PC-3 (cell line): ENCODE measurements around the gene NNMT. TPM values are rescaled to one million over a fixed set of nuclear protein-coding genes. Genes with fewer than 3 reads are reported as not detected.

Experiments used
- ATAC-seq: fragments of 200-7000 bp; cut with Tn5 transposase; 2 replicates; pipeline ENCODE4 v1.9.1; 2020; ENCODE audit warnings: mild to moderate bottlenecking, moderate library complexity
- BruUV-seq: library from RNA; stranded (reverse); fragments of 400-500 nt; replicated peaks from 2 replicates; lab custom pipeline; 2021; lab: Mats Ljungman, UMichigan
- CTCF ChIA-PET: fragments of 300-600 bp; sonication (Branson Sonifier 250); formaldehyde crosslinking; loops from one replicate; lab custom pipeline; 2022; ENCODE audit warnings: antibody characterized with exemption; lab: Charles Lee
- POLR2A ChIA-PET: fragments of 300-600 bp; sonication (Branson Sonifier 250); formaldehyde crosslinking; loops from one replicate; lab custom pipeline; 2022; ENCODE audit warnings: antibody characterized with exemption; ENCODE audit not compliant: unreplicated experiment; lab: Charles Lee
- DNase-seq: peaks from one replicate; pipeline ENCODE4 v3.0.0-alpha.2; 2015
- H2AFZ ChIP-seq: fragments of 300-600 bp; sonication (generic); 2 replicates; pipeline ENCODE4 v1.6.0; 2016; ENCODE audit warnings: antibody characterized with exemption, low read length
- H3F3A ChIP-seq: fragments of 300-600 bp; sonication (generic); one replicate; pipeline ENCODE4 v1.6.0; 2017; ENCODE audit warnings: antibody characterized with exemption, low read length, control low read depth, mild to moderate bottlenecking; ENCODE audit not compliant: unreplicated experiment
- H3K27ac ChIP-seq: fragments of 300-600 bp; sonication (generic); 2 replicates; pipeline ENCODE4 v1.5.1; 2016; ENCODE audit warnings: mild to moderate bottlenecking, low read length
- H3K27me3 ChIP-seq: fragments of 300-600 bp; sonication (generic); 2 replicates; pipeline ENCODE4 v1.6.1; 2016; ENCODE audit warnings: low read length, mixed read lengths
- H3K36me3 ChIP-seq: fragments of 300-600 bp; sonication (generic); 2 replicates; pipeline ENCODE4 v1.6.1; 2016; ENCODE audit warnings: low read depth, mixed run types, low read length, mixed read lengths
- H3K4me1 ChIP-seq: fragments of 300-600 bp; sonication (generic); 2 replicates; pipeline ENCODE4 v1.5.1; 2016; ENCODE audit warnings: low read length; ENCODE audit not compliant: insufficient read depth
- H3K4me2 ChIP-seq: fragments of 300-600 bp; sonication (generic); 2 replicates; pipeline ENCODE4 v1.6.0; 2016; ENCODE audit warnings: low read length
- H3K4me3 ChIP-seq: fragments of 300-600 bp; sonication (generic); 2 replicates; pipeline ENCODE4 v1.5.1; 2016; ENCODE audit warnings: mild to moderate bottlenecking, low read length, mixed read lengths
- H3K79me2 ChIP-seq: fragments of 300-600 bp; sonication (generic); 2 replicates; pipeline ENCODE4 v1.6.1; 2017; ENCODE audit warnings: low read length, mixed read lengths
- H3K9ac ChIP-seq: fragments of 300-600 bp; sonication (generic); 2 replicates; pipeline ENCODE4 v1.6.0; 2016; ENCODE audit warnings: mild to moderate bottlenecking, low read length
- H3K9me2 ChIP-seq: fragments of 300-600 bp; sonication (generic); replicated peaks from 2 replicates; pipeline ENCODE4 v1.6.1; 2016; ENCODE audit warnings: mixed run types, low read length, mixed read lengths
- H3K9me3 ChIP-seq: fragments of 300-600 bp; sonication (generic); 2 replicates; pipeline ENCODE4 v1.6.1; 2016; ENCODE audit warnings: low read length, mixed read lengths
- H4K20me1 ChIP-seq: fragments of 300-600 bp; sonication (generic); 2 replicates; pipeline ENCODE4 v1.6.1; 2016; ENCODE audit warnings: low read length, mixed read lengths
- EZH2 ChIP-seq: fragments of 300-600 bp; sonication (generic); IDR thresholded peaks from one replicate; pipeline ENCODE4 v1.6.1; 2017; ENCODE audit warnings: antibody characterized with exemption, mild to moderate bottlenecking, low read length; ENCODE audit not compliant: unreplicated experiment
- EZH2phosphoT487 ChIP-seq: fragments of 300-600 bp; sonication (generic); IDR thresholded peaks from 2 replicates; pipeline ENCODE4 v1.6.1; 2018; ENCODE audit warnings: mild to moderate bottlenecking, antibody characterized with exemption, low read length, borderline replicate concordance
- intact Hi-C: fragments of 100-400 bp; cut with micrococcal nuclease; formaldehyde crosslinking; loops from 2 replicates; pipeline ENCODE4 v1.9.0; 2023
- total RNA-seq: library from RNA; depleted of rRNA; stranded (reverse); fragments of >200 nt; gene quantifications from 2 replicates; pipeline ENCODE4 v1.2.3, GENCODE V29; 2014
- TF ChIP-seq, protein P1 (sequence below): fragments of 300-600 bp; sonication (generic); conservative IDR thresholded peaks from 2 replicates; pipeline ENCODE4 v1.5.1; 2017; ENCODE audit warnings: antibody characterized with exemption, low read depth, mild to moderate bottlenecking, low read length

NNMT gene
- total RNA-seq, 1 experiment from 2014 or later, result 23.3 TPM

DNA sequence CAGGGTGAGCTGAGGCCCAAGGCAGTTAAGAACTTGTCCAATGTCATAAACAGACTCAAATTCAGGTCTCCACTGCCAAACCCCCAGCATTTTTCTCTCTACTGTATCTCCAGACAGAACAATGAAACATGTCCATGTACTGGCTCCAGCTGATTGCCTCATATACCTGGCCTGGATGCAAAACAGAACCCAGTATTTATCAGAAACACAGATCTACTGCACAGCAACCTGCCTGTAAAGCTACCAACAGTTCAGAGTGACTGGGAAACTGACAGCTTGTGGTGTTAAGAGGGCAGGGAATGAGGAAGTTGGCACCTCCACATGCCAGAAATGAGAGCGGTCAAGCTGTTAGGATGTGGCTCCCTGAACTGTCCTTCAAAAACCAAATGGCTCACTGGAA lies 62.5 kb downstream of the NNMT start:
- H4K20me1 ChIP-seq, result no peaks in the 10 kb centered on the region
- H3F3A ChIP-seq, result no peaks in the 10 kb centered on the region
- intact Hi-C loops, result no loop called here
- TF ChIP-seq, protein P1, sequence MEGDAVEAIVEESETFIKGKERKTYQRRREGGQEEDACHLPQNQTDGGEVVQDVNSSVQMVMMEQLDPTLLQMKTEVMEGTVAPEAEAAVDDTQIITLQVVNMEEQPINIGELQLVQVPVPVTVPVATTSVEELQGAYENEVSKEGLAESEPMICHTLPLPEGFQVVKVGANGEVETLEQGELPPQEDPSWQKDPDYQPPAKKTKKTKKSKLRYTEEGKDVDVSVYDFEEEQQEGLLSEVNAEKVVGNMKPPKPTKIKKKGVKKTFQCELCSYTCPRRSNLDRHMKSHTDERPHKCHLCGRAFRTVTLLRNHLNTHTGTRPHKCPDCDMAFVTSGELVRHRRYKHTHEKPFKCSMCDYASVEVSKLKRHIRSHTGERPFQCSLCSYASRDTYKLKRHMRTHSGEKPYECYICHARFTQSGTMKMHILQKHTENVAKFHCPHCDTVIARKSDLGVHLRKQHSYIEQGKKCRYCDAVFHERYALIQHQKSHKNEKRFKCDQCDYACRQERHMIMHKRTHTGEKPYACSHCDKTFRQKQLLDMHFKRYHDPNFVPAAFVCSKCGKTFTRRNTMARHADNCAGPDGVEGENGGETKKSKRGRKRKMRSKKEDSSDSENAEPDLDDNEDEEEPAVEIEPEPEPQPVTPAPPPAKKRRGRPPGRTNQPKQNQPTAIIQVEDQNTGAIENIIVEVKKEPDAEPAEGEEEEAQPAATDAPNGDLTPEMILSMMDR, result no peak
- TF ChIP-seq EZH2phosphoT487 (no peak), EZH2 (no peak)
- H3K9me2 ChIP-seq, result no peaks in the 10 kb centered on the region
- H3K36me3 ChIP-seq, result no peaks in the 10 kb centered on the region
- DNase-seq (no peak), ATAC-seq (no peak)
- H3K9me3 ChIP-seq, result no peaks in the 10 kb centered on the region
- no peak overlapping the region for H3K9ac ChIP-seq
- no peaks in the 10 kb centered on the region for H3K27me3 ChIP-seq
- H2AFZ ChIP-seq, result no peak overlapping the region
- CTCF ChIA-PET, result no interaction called here
- no peak overlapping the region for H3K4me2 ChIP-seq
- no peaks in the 10 kb centered on the region for H3K79me2 ChIP-seq
- no TSS peak for BruUV-seq
- H3K4me1 ChIP-seq, result peaks cover 10% of the 10 kb centered on the region
- no peak overlapping the region for H3K4me3 ChIP-seq
- no peak overlapping the region for H3K27ac ChIP-seq
- POLR2A ChIA-PET, result no interaction called here

DNA sequence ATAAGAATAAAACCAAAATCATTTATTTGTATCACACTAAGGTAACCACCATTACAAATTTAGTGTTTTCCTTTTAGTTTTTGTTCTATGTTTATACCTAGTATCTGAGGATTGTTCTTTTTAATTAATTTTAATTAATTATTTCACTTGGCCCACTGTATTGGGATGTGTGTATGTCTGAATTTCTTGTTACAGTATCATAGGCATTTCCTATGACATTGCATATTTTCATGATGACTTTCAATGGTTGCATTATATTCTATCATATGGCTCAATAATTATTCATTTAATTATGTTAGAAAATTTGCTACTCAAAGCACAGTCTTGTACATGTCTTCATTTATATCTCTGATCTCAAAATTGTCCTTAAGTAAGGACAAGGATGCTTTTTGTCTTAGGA lies 63.1 kb downstream of the NNMT start:
- intact Hi-C loops, result no loop called here
- H2AFZ ChIP-seq, result no peak overlapping the region
- ATAC-seq (no peak), DNase-seq (no peak)
- H3K27me3 ChIP-seq, result no peaks in the 10 kb centered on the region
- H3K36me3 ChIP-seq, result no peaks in the 10 kb centered on the region
- no peak overlapping the region for H3K27ac ChIP-seq
- H3K4me2 ChIP-seq, result no peak overlapping the region
- H3K9me2 ChIP-seq, result no peaks in the 10 kb centered on the region
- POLR2A ChIA-PET, result no interaction called here
- H3K9me3 ChIP-seq, result no peaks in the 10 kb centered on the region
- BruUV-seq, result no TSS peak
- CTCF ChIA-PET, result no interaction called here
- H3K4me3 ChIP-seq, result no peak overlapping the region
- no peak overlapping the region for H3K9ac ChIP-seq
- H3K4me1 ChIP-seq, result peaks cover 5% of the 10 kb centered on the region; the same call in 1 of the 2 replicates
- H3K79me2 ChIP-seq, result no peaks in the 10 kb centered on the region
- H4K20me1 ChIP-seq, result no peaks in the 10 kb centered on the region
- TF ChIP-seq, protein P1, result no peak
- no peak for TF ChIP-seq EZH2
- TF ChIP-seq EZH2phosphoT487, result no peak
- H3F3A ChIP-seq, result no peaks in the 10 kb centered on the region

DNA sequence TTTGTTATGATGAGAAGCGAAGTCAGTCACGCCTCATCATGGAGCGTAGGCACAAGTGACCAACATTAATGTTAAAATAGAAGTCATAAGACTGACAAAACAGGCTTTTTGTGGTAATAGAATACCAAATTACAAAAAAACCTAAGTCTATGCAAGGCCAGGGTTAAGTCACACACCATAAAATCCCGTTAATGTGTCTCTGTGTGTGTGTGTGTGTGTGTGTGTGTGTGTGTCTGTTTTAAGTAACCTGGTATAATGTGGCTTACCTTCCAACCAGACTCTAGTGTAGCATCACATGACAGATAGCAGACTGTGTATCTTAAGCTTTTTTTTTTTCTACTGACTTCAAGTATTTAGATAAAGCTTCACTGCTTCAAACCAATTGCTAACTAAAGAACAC lies 66.1 kb downstream of the NNMT start:
- no peak overlapping the region for H3K4me3 ChIP-seq
- intact Hi-C loops, result no loop called here
- CTCF ChIA-PET, result no interaction called here
- H3K9me3 ChIP-seq, result no peaks in the 10 kb centered on the region
- no peaks in the 10 kb centered on the region for H3K36me3 ChIP-seq
- POLR2A ChIA-PET, result no interaction called here
- no peaks in the 10 kb centered on the region for H3K9me2 ChIP-seq
- TF ChIP-seq EZH2, result no peak
- TF ChIP-seq, protein P1, result no peak
- TF ChIP-seq EZH2phosphoT487, result no peak
- peaks cover 17% of the 10 kb centered on the region for H3K4me1 ChIP-seq
- H2AFZ ChIP-seq, result no peak overlapping the region
- no peak overlapping the region for H3K27ac ChIP-seq
- no peaks in the 10 kb centered on the region for H4K20me1 ChIP-seq
- no TSS peak for BruUV-seq
- no peak overlapping the region for H3K4me2 ChIP-seq
- H3F3A ChIP-seq, result no peaks in the 10 kb centered on the region
- H3K79me2 ChIP-seq, result no peaks in the 10 kb centered on the region
- no peaks in the 10 kb centered on the region for H3K27me3 ChIP-seq
- no peak overlapping the region for H3K9ac ChIP-seq
- no peak for ATAC-seq
- DNase-seq, result no peak
